ENCODE measurements around the gene STXBP5. TPM values are rescaled to one million over a fixed set of nuclear protein-coding genes. Genes with fewer than 3 reads are reported as not detected.
A peak's percentile ranks its signal among the peaks of the same experiment; 100 is the strongest.

The STXBP5 gene
- total RNA-seq, 4 donors from 2014 or later: 25.6 to 40.0 (median 30.4) TPM

DNA sequence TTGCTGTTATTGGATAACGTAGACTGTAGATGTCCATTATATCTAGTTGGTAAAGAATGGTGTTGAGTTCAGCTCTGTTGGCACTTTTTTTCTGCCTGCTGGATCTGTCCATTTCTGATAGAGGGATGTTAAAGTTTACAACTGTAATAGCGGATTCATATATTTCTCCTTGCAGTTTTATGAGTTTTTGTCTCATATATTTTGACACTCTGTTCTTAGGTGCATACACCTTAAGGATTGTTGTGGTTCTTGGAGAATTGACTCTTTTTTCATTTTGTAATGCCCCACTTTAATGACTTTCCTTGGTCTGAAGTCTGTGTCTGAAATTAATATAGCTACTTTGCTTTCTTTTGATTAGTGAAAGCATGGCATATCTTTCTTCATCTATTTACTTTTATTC lies 16.1 kb downstream of the STXBP5 start:
- no peak for TF ChIP-seq POLR2A (IDR thresholded peaks at IDR 0.05)
- TF ChIP-seq, protein P1, sequence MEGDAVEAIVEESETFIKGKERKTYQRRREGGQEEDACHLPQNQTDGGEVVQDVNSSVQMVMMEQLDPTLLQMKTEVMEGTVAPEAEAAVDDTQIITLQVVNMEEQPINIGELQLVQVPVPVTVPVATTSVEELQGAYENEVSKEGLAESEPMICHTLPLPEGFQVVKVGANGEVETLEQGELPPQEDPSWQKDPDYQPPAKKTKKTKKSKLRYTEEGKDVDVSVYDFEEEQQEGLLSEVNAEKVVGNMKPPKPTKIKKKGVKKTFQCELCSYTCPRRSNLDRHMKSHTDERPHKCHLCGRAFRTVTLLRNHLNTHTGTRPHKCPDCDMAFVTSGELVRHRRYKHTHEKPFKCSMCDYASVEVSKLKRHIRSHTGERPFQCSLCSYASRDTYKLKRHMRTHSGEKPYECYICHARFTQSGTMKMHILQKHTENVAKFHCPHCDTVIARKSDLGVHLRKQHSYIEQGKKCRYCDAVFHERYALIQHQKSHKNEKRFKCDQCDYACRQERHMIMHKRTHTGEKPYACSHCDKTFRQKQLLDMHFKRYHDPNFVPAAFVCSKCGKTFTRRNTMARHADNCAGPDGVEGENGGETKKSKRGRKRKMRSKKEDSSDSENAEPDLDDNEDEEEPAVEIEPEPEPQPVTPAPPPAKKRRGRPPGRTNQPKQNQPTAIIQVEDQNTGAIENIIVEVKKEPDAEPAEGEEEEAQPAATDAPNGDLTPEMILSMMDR (IDR thresholded peaks at IDR 0.05): no peak
- DNase-seq: no peak

DNA sequence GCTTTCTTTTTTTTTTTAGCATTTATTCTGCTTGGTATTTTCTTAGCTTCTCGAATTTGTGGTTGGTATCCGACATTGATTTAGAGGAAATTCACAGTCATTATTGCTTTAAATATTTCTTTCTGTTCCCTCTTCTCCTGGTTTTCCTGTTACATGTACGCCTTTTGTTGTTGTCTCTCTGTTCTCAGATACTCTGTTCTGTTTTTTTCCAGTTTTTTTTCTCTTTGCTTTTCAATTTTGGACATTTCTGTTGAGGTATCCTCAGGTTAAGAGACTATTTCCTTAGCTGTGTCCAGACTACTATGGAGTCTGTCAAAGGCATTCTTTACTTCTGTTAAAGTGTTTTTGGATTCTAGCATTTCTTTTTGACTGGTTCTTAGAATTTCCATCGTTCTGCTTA lies 17.5 kb downstream of the STXBP5 start:
- no peaks in the 10 kb centered on the region for H3K4me1 ChIP-seq
- intact Hi-C loops (cut with DNase I): no loop called here

More for the DNA sequence above, 16.1 kb downstream of the STXBP5 start:
- Histone ChIP-seq H3K9me3 (no peaks in the 10 kb centered on the region), H3K4me3 (no peak overlapping the region), H3K36me3 (peaks cover 0 to 12% (median 0%) of the 10 kb centered on the region in 3 donors), H3K27me3 (no peaks in the 10 kb centered on the region), H3K4me1 (no peaks in the 10 kb centered on the region), H3K27ac (no peak overlapping the region)
- intact Hi-C loops (cut with DNase I): no loop called here
- WGBS, 2 donors: 93 to 98% methylated on average over 2 of the region's 2 CpGs

DNA sequence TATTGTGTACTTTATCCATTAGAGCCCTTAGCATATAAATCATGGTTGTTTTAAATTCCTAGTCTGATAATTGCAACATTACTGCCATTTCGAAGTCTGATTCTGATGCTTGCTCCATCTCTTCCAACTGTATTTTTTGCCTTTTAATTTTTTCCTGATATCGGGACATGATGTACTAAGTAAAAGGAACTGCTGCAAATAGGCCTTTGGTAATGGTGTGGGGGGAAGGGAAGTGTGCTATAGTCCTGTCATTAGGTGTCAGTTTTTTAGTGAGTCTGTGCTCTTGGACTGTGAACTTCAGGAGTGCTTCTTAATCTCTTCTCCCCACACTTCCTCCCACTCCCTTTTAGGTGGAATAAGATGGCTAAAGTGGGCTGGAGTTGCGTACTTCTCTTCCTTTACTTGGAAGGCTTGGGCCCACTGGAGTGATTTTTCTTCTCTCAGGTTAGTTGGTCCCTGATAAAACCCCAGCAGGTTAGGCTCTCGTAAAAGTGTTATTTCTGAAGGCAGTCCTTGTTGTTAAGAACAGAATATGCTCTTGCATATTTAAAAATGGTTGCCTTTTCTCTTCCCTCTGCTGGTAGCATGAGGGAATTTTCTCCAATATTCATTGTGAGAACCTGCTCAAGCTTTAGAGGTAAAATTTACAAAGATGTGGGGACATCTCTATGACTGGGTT lies 18.1 kb downstream of the STXBP5 start:
- WGBS, 2 donors: 74 to 82% methylated on average over 4 of the region's 4 CpGs
- Histone ChIP-seq H3K9me3 (no peaks in the 10 kb centered on the region), H3K27me3 (no peaks in the 10 kb centered on the region), H3K4me3 (no peak overlapping the region), H3K36me3 (peaks cover 0 to 12% (median 0%) of the 10 kb centered on the region in 3 donors), H3K27ac (no peak overlapping the region), H3K4me1 (no peaks in the 10 kb centered on the region)
- intact Hi-C loops (cut with DNase I): no loop called here
- DNase-seq: no peak
- TF ChIP-seq, protein P1 (IDR thresholded peaks at IDR 0.05): peak in 3 of 6 experiments; percentile 24 to 46 (median 43)
- no peak for TF ChIP-seq POLR2A (IDR thresholded peaks at IDR 0.05)

More for the DNA sequence above, 17.5 kb downstream of the STXBP5 start:
- no peak for DNase-seq
- Histone ChIP-seq H3K9me3 (no peaks in the 10 kb centered on the region), H3K27me3 (no peaks in the 10 kb centered on the region), H3K4me3 (no peak overlapping the region), H3K36me3 (peaks cover 0 to 12% (median 0%) of the 10 kb centered on the region in 3 donors), H3K27ac (no peak overlapping the region)
- no peak for TF ChIP-seq POLR2A (IDR thresholded peaks at IDR 0.05)
- TF ChIP-seq, protein P1 (IDR thresholded peaks at IDR 0.05): no peak
- WGBS, 2 donors: 75 to 79% methylated on average over 4 of the region's 4 CpGs

DNA sequence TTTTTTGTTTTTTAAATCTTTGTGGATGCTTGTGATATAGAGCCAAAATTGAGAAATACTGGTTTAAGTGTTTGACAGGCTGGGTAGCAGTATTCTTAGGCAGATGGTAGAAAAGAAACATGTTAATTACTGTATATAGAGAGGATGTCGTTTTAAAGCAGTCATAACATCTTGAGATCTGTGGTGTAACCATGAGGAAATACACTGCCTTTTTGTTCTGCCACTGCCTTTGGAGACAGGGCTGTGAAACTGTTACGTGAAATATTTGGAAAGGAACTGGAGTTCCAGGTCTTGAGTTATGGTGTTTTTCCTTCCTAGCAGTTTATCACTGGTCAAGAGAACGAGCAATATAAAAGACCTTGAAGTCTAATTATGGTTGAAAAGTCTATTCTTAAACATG lies 19.5 kb downstream of the STXBP5 start:
- WGBS, 2 donors: 79 to 81% methylated on average over 3 of the region's 3 CpGs
- no peak overlapping the region for H3K27ac ChIP-seq
- DNase-seq: no peak
- H3K27me3 ChIP-seq: no peaks in the 10 kb centered on the region
- H3K9me3 ChIP-seq: no peaks in the 10 kb centered on the region
- H3K4me3 ChIP-seq: no peak overlapping the region
- intact Hi-C loops (cut with DNase I): no loop called here
- peaks cover 0 to 8% (median 0%) of the 10 kb centered on the region in 3 donors for H3K36me3 ChIP-seq
- H3K4me1 ChIP-seq: no peaks in the 10 kb centered on the region
- no peak for TF ChIP-seq POLR2A (IDR thresholded peaks at IDR 0.05)
- TF ChIP-seq, protein P1 (IDR thresholded peaks at IDR 0.05): no peak

DNA sequence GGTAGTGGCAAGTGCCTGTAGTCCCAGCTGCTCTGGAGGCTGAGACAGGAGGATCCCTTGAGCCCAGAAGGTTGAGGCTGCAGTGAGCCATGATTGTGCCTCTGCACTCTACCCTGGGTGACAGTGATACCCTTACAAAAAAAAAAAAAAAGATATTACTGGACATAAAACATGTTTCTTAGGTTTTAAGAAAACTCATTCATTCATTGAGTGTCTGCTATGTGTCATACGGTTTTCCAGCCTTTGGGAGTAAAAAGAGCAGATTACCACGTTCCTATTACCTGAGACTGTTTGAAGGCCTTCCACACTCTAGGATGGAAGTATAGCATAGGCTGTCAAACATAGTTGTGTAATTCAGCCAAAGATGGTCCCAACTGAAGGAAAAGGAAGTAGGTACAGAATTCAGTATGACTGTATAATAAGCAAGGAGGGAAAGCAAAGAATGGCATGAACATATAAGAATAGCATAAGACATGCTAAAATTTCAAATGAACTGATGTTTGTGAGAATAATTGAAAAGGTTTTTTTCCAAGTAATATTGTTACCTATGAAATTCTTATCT lies 22.0 kb downstream of the STXBP5 start:
- TF ChIP-seq, protein P1 (IDR thresholded peaks at IDR 0.05): no peak
- no peaks in the 10 kb centered on the region for H3K27me3 ChIP-seq
- H3K9me3 ChIP-seq: no peaks in the 10 kb centered on the region
- intact Hi-C loops (cut with DNase I): no loop called here
- H3K27ac ChIP-seq: no peak overlapping the region
- H3K4me1 ChIP-seq: no peaks in the 10 kb centered on the region
- DNase-seq: no peak
- peaks cover 0 to 8% (median 0%) of the 10 kb centered on the region in 3 donors for H3K36me3 ChIP-seq
- WGBS, 2 donors: 89 to 100% methylated on average over 2 of the region's 2 CpGs
- no peak overlapping the region for H3K4me3 ChIP-seq

All from esophagus squamous epithelium (tissue), 5 donors.